GM21367 (cell line): Measurements from ENCODE around the gene FKBP14.
"Not testable (repeated sequence)": the region's sequence is repeated elsewhere in the genome, so short reads cannot be mapped to it uniquely, and the experiment has no call there.

ENCODE experiments used
- ATAC-seq: cut with Tn5 transposase; IDR thresholded peaks from one replicate; pipeline ENCODE4 v1.9.1; 2021; ENCODE audit not compliant: unreplicated experiment

FKBP14 gene

DNA sequence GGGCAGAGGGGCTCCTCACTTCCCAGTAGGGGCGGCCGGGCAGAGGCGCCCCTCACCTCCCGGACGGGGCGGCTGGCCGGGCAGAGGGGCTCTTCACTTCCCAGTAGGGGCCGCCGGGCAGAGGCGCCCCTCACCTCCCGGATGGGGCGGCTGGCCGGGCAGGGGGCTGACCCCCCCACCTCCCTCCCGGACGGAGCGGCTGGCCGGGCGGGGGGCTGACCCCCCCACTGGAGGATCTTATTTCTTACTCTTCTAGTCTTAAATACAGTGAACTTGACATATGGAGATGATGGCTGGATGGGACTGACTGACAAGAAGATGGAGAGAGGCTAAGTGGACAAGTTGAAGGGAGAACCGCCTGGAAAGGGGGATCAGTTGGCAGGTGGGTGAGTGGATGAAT is 64.9 kb downstream of the FKBP14 start:
- ATAC-seq = not testable (repeated sequence)
